Activated CD8-positive, alpha-beta memory T cell treated with anti-CD3 and anti-CD28 coated beads for 4 hours (primary cell): ENCODE measurements around the gene PEX11G.

Experiments
- DNase-seq, 2 donors: peaks; one replicate each; pipeline ENCODE4 v3.0.0-alpha.2; 2020; ENCODE audit warnings: low read depth in 2 of 2

The PEX11G gene

DNA sequence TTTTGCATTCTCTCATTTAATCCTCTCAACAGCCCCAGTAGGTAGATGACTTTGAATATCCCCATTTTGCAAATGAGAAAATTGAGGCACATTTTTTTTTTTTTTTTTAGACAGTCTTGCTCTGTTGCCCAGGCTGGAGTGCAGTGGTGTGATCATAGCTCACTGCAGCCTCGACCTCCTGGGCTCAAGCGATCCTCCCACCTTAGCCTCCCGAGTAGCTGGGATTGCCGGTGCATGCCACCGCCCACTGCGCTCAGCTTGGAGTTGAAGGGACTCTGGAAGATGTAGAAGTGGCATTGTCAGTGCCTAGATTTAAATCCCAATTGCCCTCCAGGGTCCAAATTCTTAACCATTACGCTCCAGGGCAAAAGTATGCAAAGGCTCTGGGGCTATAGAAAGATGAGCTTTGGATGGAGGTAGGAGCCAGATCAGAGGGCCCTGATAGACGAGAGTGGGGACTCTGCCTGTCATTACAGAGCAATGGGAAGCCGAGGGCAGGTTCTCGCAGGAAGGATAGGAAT, 32.8 kb upstream of the PEX11G start:
- DNase-seq, result no peak

DNA sequence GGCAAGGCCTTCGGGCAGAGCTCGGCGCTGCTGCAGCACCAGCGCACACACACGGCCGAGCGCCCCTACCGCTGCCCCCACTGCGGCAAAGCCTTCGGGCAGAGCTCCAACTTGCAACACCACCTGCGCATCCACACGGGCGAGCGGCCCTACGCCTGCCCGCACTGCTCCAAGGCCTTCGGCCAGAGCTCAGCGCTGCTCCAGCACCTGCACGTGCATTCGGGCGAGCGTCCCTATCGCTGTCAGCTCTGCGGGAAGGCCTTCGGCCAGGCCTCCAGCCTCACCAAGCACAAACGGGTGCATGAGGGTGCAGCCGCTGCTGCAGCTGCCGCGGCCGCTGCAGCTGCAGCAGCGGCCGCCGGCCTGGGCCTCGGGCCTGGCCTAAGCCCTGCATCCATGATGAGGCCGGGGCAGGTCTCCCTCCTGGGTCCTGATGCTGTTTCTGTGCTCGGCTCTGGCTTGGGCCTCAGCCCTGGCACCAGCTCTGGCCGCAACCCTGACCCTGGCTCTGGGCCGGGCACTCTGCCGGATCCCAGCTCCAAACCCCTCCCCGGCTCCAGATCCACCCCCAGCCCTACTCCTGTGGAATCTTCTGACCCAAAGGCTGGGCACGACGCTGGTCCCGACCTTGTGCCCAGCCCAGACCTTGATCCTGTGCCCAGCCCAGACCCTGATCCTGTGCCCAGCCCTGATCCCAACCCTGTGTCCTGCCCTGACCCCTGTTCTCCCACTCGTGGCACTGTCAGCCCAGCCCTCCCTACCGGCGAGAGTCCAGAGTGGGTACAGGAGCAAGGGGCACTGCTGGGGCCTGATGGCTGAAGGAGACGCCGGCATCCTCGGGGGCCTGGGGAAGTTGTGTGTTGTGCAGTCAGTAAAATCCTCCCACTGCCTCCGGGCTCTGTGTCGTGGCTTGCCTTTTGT, 31.6 kb upstream of the PEX11G start:
- DNase-seq, result no peak

DNA sequence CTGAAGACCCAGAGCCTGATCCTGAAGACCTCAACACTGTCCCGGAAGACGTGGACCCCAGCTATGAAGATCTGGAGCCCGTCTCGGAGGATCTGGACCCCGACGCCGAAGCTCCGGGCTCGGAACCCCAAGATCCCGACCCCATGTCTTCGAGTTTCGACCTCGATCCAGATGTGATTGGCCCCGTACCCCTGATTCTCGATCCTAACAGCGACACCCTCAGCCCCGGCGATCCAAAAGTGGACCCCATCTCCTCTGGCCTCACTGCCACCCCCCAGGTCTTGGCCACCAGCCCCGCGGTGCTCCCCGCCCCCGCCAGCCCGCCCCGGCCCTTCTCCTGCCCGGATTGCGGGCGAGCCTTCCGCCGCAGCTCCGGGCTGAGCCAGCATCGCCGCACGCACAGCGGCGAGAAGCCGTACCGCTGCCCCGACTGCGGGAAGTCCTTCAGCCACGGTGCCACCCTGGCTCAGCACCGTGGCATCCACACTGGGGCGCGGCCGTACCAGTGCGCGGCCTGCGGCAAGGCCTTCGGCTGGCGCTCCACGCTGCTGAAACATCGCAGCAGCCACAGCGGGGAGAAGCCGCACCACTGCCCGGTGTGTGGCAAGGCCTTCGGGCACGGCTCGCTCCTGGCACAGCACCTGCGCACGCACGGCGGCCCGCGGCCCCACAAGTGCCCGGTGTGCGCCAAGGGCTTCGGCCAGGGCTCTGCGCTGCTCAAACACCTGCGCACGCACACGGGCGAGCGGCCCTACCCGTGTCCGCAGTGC, 30.7 kb upstream of the PEX11G start:
- DNase-seq, result no peak

DNA sequence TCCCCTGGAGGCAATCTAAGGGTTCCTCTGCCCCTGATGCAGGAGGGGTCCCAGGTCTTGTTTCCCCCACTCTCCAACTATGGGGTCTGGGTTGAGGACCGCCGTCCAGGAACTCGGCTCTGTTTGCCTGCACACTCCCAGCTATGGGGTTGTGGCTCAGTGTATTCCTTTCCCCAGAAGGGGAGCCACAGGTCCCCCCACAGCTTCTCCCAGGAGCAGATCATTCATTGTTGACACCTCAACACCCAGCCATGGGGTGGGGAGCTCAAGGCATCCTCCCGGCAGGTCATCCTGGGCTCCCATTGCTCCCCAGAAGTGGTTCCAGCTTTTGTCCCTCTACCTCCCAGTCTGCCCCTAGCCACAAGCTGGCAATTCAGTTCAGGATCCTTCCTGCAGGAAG, 28.0 kb upstream of the PEX11G start:
- no peak for DNase-seq

GRCh38 chr19:7516333-7516732, 27.5 kb upstream of the PEX11G start:
- DNase-seq, result no peak

GRCh38 chr19:7515645-7516151, 26.9 kb upstream of the PEX11G start, which contains the start of gene ZNF358:
ZNF358 (plus strand) TSS chr19:7516103; CDS start chr19:7519243, 3,140 bp downstream.
- no peak for DNase-seq

- DNase-seq, result no peak
These were observed 26.3 kb upstream of the PEX11G start for GRCh38 chr19:7515110-7515644.

GRCh38 chr19:7513809-7514642, 25.2 kb upstream of the PEX11G start:
- no peak for DNase-seq

- no peak for DNase-seq
These were observed 23.6 kb upstream of the PEX11G start for GRCh38 chr19:7512400-7512851.

DNA sequence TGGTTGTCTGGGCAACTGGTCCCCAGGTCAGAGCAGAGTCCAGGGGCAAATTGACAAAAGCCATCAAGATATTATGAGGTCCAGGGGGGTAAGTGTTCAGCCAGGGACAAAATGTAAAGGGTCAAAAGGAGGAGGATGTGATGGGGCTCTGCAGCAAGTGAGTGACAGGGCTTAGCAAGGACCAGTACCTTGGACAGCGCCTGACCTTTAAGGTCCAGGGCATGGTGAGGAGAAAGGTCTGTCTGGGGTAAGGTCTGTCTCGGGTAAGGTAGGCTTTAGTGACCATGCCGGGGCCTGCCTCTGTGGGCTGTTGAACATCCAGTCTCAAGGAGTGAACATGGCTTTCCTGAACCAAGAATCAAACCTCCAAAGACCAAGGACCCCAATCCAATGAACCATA, 20.8 kb upstream of the PEX11G start:
- no peak for DNase-seq

DNA sequence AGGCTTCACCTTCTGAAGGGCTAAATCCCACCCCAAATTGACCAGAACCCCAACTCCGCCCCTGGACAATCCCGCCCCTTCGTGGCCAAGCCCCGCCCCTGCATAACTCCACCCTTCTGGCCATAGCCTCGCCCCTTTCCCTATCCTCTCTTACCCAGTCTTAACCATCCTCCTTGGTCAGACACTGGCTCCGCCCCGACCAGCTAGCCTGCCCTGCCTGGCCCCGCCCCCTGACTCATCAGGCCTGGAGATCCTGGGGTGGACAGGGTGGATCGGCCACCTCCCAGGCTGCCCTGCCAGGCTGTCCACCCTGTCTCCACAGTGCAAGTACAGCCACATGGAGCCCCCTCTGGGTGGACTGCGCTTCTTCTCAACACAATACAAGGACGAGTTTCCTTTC, 19.0 kb upstream of the PEX11G start:
- DNase-seq, result no peak

DNA sequence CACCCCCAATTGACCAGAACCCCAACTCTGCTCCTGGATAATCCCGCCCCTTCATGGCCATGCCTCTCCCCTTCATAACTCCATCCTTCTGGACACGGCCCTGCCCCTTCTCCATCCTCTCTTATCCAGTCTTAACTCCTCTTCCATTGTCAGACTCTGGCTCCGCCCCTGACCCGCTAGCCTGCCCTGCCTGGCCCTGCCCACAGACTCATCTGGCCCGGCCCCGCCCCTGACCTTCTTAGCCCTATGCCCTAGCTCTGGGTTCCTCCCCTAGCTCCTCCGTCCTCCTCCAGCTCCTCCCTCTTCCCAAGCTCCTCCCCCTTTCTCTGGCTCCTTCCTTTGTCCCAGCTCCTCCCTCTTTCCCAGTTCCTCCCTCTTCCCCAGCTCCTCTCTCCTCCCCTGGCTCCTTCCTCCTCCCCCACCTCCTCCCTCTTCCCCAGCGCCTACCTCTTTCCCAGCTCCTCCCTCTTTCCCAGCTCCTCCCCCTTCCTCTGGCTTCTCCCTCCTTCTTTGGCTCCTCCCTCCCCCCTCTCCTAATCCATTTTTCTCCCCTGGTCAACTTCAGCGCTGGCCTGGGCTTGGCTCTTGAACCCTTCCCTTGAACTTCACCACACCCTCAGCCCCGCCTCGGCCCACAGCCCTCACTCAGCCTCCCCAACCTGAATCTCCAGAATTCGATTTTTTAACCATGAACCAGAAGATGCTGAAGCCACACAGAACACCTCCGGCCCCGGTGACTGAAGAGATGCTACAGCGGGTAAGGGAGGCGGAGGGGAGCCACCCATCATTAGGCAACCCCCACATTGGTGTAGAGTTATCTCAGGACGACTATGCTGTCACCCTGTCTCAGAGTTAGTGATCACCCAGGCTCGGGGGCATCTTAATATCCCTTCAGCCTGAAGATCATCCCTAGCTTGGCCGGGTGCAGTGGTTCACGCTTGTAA, 17.8 kb upstream of the PEX11G start:
- DNase-seq, result no peak

DNA sequence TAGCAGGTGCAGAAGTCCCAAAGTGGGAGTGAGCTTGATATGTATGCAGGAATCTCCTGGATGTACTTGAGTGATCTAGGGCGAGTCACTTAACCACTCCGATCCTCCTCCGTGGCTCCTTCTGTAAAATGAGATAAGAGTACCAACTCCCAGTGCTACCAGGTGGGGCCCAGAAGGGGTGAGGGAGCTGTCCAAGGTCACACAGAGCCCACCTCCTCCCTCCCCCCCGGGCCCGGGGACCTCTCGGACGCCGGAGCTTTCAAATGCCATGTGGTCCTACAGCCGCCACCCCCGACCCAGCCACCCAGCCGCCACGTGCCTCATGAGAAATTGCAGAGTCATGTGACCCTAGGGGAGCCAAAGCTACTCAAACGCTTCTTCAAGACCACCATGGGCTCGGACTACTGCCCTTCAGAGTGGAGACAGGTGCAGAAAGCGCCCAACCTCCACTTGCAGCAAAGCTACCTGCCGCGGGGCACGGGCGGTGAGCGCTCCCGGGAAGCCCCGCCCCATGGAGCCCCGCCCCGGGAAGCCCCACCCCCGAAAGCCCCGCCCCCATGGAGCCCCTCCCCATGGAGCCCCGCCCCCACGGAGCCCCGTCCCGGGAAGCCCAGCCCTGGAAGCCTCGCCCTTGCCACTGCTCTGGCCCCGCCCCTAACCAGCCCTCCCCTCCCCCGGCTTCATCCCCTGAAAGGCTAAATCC, 17.0 kb upstream of the PEX11G start:
- DNase-seq, result no peak

GRCh38 chr19:7505288-7505681, 16.4 kb upstream of the PEX11G start:
- no peak for DNase-seq

DNA sequence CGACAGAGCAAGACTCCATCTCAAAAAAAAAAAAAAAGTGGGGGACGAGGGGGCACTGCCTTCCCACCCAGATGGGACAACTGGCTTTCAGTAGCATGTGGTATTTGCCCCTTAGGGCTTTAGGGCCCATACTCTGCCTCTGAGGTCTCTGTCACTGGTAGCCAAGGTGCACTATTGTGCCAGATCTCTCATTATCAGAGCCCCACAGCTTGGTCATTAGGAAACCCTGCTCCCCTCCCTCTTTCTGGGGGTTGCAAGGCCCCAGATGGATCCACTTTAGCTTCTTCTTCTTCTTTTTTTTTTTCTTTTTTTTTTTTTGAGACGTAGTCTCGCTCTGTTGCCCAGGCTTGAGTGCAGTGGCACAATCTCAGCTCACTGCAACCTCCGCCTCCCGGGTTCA, 15.8 kb upstream of the PEX11G start:
- no peak for DNase-seq

DNA sequence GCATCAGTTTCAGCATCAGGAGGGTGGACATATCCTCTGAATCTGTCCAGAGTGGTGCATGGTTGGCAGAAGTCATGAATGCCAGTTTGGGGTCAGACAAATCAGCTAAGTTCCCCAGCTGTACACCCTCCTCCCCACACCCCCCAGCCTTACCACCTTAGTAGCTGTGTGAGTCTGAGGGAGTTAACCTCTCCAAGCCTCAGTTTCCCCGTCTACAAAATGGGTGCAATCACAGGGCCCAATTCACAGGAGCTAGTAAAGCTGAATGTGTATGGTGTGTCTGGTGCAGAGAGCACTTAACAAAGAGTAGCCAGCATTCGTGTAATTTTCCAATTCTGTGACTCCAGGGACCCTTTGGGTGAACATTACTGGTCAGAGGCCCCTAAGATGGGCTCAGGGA, 13.7 kb upstream of the PEX11G start:
- DNase-seq, result no peak

GRCh38 chr19:7500811-7501450, 12.1 kb upstream of the PEX11G start:
- no peak for DNase-seq

GRCh38 chr19:7497292-7497691, 8.5 kb upstream of the PEX11G start:
- DNase-seq, result no peak
